Measurements from ENCODE around the gene ZNF365.

DNA sequence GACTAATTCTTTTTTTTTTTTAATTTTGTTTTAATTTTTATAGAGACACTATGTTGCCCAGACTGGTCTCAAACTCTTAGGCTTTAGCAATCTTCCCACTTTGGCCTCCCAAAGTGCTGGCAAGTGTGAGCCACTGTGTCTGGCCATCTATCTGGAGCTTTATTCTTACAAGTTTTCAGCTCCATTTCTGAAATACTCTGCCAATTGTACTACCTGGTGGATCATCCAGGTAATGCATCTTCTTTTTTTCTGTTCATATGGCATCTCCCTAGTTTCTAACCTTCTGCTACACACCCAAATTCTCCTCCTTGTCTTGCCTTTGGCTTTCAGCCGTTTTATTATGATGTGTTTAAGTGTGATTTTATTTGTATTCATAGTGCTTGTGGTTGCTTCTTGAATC is 40.2 kb downstream of the ZNF365 start:
- TF ChIP-seq POLR2A (IDR thresholded peaks at IDR 0.05): no peak
- TF ChIP-seq, protein P1, sequence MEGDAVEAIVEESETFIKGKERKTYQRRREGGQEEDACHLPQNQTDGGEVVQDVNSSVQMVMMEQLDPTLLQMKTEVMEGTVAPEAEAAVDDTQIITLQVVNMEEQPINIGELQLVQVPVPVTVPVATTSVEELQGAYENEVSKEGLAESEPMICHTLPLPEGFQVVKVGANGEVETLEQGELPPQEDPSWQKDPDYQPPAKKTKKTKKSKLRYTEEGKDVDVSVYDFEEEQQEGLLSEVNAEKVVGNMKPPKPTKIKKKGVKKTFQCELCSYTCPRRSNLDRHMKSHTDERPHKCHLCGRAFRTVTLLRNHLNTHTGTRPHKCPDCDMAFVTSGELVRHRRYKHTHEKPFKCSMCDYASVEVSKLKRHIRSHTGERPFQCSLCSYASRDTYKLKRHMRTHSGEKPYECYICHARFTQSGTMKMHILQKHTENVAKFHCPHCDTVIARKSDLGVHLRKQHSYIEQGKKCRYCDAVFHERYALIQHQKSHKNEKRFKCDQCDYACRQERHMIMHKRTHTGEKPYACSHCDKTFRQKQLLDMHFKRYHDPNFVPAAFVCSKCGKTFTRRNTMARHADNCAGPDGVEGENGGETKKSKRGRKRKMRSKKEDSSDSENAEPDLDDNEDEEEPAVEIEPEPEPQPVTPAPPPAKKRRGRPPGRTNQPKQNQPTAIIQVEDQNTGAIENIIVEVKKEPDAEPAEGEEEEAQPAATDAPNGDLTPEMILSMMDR (IDR thresholded peaks at IDR 0.05): no peak
- no peak for TF ChIP-seq EP300 (IDR thresholded peaks at IDR 0.05)

All from tibial nerve (tissue), 4 donors.